Glutamatergic neuron (in vitro differentiated cells): ENCODE results near the gene EMC1. TPM values are rescaled to one million over a fixed set of nuclear protein-coding genes. Genes with fewer than 3 reads are reported as not detected.

Experiments used
- DNase-seq: peaks from one replicate; pipeline ENCODE4 v3.0.0; 2022
- H3K27ac Mint-ChIP-seq: one replicate; pipeline ENCODE4 v1.8.0; 2020; ENCODE audit warnings: mild to moderate bottlenecking, mixed read lengths, inconsistent platforms; ENCODE audit not compliant: unreplicated experiment
- H3K27me3 Mint-ChIP-seq: one replicate; pipeline ENCODE4 v1.8.0; 2020; ENCODE audit warnings: mild to moderate bottlenecking, moderate library complexity, mixed read lengths, inconsistent platforms; ENCODE audit not compliant: unreplicated experiment
- H3K36me3 Mint-ChIP-seq: one replicate; pipeline ENCODE4 v1.8.0; 2020; ENCODE audit warnings: mild to moderate bottlenecking, mixed read lengths, inconsistent platforms; ENCODE audit not compliant: unreplicated experiment
- H3K4me1 Mint-ChIP-seq: one replicate; pipeline ENCODE4 v1.8.0; 2020; ENCODE audit warnings: mild to moderate bottlenecking, low read depth, mixed read lengths, inconsistent platforms; ENCODE audit not compliant: unreplicated experiment
- H3K4me3 Mint-ChIP-seq: one replicate; pipeline ENCODE4 v1.8.0; 2020; ENCODE audit warnings: mild to moderate bottlenecking, mixed read lengths, inconsistent platforms; ENCODE audit not compliant: unreplicated experiment
- H3K9me3 Mint-ChIP-seq: one replicate; pipeline ENCODE4 v1.8.0; 2020; ENCODE audit warnings: mild to moderate bottlenecking, moderate library complexity, mixed read lengths, inconsistent platforms; ENCODE audit not compliant: unreplicated experiment
- CTCF ChIP-seq: fragments of 200-600 bp; sonication (generic); IDR thresholded peaks from one replicate; pipeline ENCODE4 v1.5.0; 2021; ENCODE audit not compliant: partially characterized antibody, unreplicated experiment
- total RNA-seq: library from RNA; stranded (reverse); fragmentation: NEBNext Ultra II Directional; extraction: Animal tissue kit (Norgen Biotek cat#: 25700); gene quantifications from one replicate; pipeline ENCODE4 v1.2.1, GENCODE V29; 2021; ENCODE audit not compliant: unreplicated experiment

EMC1 gene
- total RNA-seq, 1 donor from 2014 or later = 98.9 TPM

DNA sequence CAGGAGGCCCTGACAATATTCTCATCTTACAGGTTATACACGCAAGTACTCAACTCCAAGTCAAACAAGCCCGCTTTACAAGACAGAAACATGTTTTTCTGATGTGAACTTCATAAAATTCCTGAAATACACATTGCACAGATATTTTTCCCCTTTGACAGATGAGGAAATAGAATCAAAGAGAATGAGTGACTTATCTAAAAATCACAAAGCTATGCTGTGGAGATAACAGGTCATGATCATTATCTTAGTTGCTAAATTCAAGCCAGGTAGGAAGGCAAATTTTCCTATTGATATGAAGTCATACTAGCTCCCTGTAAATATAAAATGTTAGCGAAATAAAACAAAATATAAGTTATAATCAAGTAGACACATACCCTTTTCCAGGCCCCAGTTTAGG lies 59.5 kb downstream of the EMC1 start:
- H3K36me3 Mint-ChIP-seq = no peaks in the 10 kb centered on the region
- no peak overlapping the region for H3K4me3 Mint-ChIP-seq
- no peak for DNase-seq
- TF ChIP-seq CTCF = no peak
- H3K9me3 Mint-ChIP-seq = no peaks in the 10 kb centered on the region
- H3K27me3 Mint-ChIP-seq = no peaks in the 10 kb centered on the region
- H3K4me1 Mint-ChIP-seq = peaks cover 3% of the 10 kb centered on the region
- H3K27ac Mint-ChIP-seq = no peak overlapping the region

- no peak for DNase-seq
- H3K27me3 Mint-ChIP-seq = no peaks in the 10 kb centered on the region
- TF ChIP-seq CTCF = no peak
- no peaks in the 10 kb centered on the region for H3K36me3 Mint-ChIP-seq
- no peaks in the 10 kb centered on the region for H3K9me3 Mint-ChIP-seq
- H3K4me1 Mint-ChIP-seq = peaks cover 3% of the 10 kb centered on the region
- H3K27ac Mint-ChIP-seq = no peak overlapping the region
- no peak overlapping the region for H3K4me3 Mint-ChIP-seq
These were observed 60.9 kb downstream of the EMC1 start for GRCh38 chr1:19190468-19190867.

GRCh38 chr1:19189270-19189669 lies 62.1 kb downstream of the EMC1 start:
- no peak overlapping the region for H3K27ac Mint-ChIP-seq
- H3K27me3 Mint-ChIP-seq = no peaks in the 10 kb centered on the region
- no peak for DNase-seq
- H3K36me3 Mint-ChIP-seq = no peaks in the 10 kb centered on the region
- H3K4me3 Mint-ChIP-seq = no peak overlapping the region
- no peaks in the 10 kb centered on the region for H3K9me3 Mint-ChIP-seq
- H3K4me1 Mint-ChIP-seq = peaks cover 3% of the 10 kb centered on the region
- no peak for TF ChIP-seq CTCF

GRCh38 chr1:19187852-19188251 lies 63.5 kb downstream of the EMC1 start:
- Mint-ChIP-seq H3K4me1 (peaks cover 3% of the 10 kb centered on the region), H3K27me3 (no peaks in the 10 kb centered on the region), H3K36me3 (peaks cover 4% of the 10 kb centered on the region), H3K27ac (no peak overlapping the region), H3K9me3 (no peaks in the 10 kb centered on the region), H3K4me3 (no peak overlapping the region)
- DNase-seq = no peak
- no peak for TF ChIP-seq CTCF

DNA sequence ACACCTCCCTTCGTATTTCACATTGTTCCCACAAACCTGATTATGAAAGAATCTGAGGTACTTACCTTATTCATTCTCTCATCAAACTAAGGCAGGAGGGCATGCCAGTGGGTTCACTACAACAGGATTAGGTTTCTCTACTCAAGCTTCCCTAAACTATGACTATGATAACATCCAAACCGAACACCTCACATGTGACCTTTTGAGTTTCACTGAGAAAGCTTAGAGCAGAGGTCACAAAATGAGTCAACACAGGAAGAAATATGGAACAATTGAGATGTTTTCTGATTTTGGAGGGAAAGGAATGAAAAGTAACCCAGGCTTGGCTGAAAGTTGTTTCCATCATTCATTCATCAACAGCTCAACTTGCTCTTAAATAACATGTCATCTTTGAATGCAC lies 65.3 kb downstream of the EMC1 start:
- H3K9me3 Mint-ChIP-seq = no peaks in the 10 kb centered on the region
- H3K4me1 Mint-ChIP-seq = peaks cover 3% of the 10 kb centered on the region
- H3K27me3 Mint-ChIP-seq = no peaks in the 10 kb centered on the region
- TF ChIP-seq CTCF = no peak
- H3K27ac Mint-ChIP-seq = no peak overlapping the region
- H3K36me3 Mint-ChIP-seq = peaks cover 4% of the 10 kb centered on the region
- no peak for DNase-seq
- H3K4me3 Mint-ChIP-seq = no peak overlapping the region
